ENCODE measurements around the gene TEAD1.

The TEAD1 gene

GRCh38 chr11:12666915-12667314 is 7.3 kb upstream of the TEAD1 start:
- DNase-seq (ENCODE audit: low read depth) = no peak

- no peak for DNase-seq (ENCODE audit: low read depth)
These were observed 6.6 kb upstream of the TEAD1 start for GRCh38 chr11:12667646-12668045.

- DNase-seq (ENCODE audit: low read depth) = no peak
These were observed 6.1 kb upstream of the TEAD1 start for GRCh38 chr11:12668166-12668565.

- no peak for DNase-seq (ENCODE audit: low read depth)
These were observed 4.3 kb upstream of the TEAD1 start for GRCh38 chr11:12669930-12670329.

GRCh38 chr11:12671370-12671769 is 2.9 kb upstream of the TEAD1 start:
- DNase-seq (ENCODE audit: low read depth) = no peak

- no peak for DNase-seq (ENCODE audit: low read depth)
These were observed 659 bp upstream of the TEAD1 start for GRCh38 chr11:12673601-12673923.

GRCh38 chr11:12674571-12674935 is 332 bp downstream of the TEAD1 start:
- DNase-seq (ENCODE audit: low read depth) = no peak

GRCh38 chr11:12674936-12675696 is 895 bp downstream of the TEAD1 start:
- DNase-seq (ENCODE audit: low read depth) = no peak

GRCh38 chr11:12675951-12676711 is 1.9 kb downstream of the TEAD1 start:
- DNase-seq (ENCODE audit: low read depth) = no peak

GRCh38 chr11:12677131-12677530 is 2.9 kb downstream of the TEAD1 start:
- no peak for DNase-seq (ENCODE audit: low read depth)

- DNase-seq (ENCODE audit: low read depth) = no peak
These were observed 3.9 kb downstream of the TEAD1 start for GRCh38 chr11:12678092-12678491.

- DNase-seq (ENCODE audit: low read depth) = no peak
These were observed 4.8 kb downstream of the TEAD1 start for GRCh38 chr11:12678991-12679390.

- DNase-seq (ENCODE audit: low read depth) = no peak
These were observed 5.2 kb downstream of the TEAD1 start for GRCh38 chr11:12679471-12679870.

GRCh38 chr11:12680246-12680939 is 6.2 kb downstream of the TEAD1 start:
- DNase-seq (ENCODE audit: low read depth) = no peak

- no peak for DNase-seq (ENCODE audit: low read depth)
These were observed 6.7 kb downstream of the TEAD1 start for GRCh38 chr11:12680940-12681258.

GRCh38 chr11:12681466-12681865 is 7.2 kb downstream of the TEAD1 start:
- no peak for DNase-seq (ENCODE audit: low read depth)

GRCh38 chr11:12682288-12682687 is 8.1 kb downstream of the TEAD1 start:
- no peak for DNase-seq (ENCODE audit: low read depth)

GRCh38 chr11:12682737-12683500 is 8.7 kb downstream of the TEAD1 start:
- DNase-seq (ENCODE audit: low read depth) = no peak

- DNase-seq (ENCODE audit: low read depth) = no peak
These were observed 9.7 kb downstream of the TEAD1 start for GRCh38 chr11:12683874-12684273.

GRCh38 chr11:12684315-12684714 is 10.1 kb downstream of the TEAD1 start:
- DNase-seq (ENCODE audit: low read depth) = no peak

GRCh38 chr11:12684816-12685215 is 10.6 kb downstream of the TEAD1 start:
- DNase-seq (ENCODE audit: low read depth) = no peak

- no peak for DNase-seq (ENCODE audit: low read depth)
These were observed 11.0 kb downstream of the TEAD1 start for GRCh38 chr11:12685229-12685628.
